Measurements from ENCODE around the gene ROR1. TPM values are rescaled to one million over a fixed set of nuclear protein-coding genes. Genes with fewer than 3 reads are reported as not detected.

Gene ROR1
- total and polyA plus RNA-seq, 2 donors (not counting 3 experiments of a cell fraction or from before 2014, with no cell fraction given) = 2.6 to 3.5 TPM

DNA sequence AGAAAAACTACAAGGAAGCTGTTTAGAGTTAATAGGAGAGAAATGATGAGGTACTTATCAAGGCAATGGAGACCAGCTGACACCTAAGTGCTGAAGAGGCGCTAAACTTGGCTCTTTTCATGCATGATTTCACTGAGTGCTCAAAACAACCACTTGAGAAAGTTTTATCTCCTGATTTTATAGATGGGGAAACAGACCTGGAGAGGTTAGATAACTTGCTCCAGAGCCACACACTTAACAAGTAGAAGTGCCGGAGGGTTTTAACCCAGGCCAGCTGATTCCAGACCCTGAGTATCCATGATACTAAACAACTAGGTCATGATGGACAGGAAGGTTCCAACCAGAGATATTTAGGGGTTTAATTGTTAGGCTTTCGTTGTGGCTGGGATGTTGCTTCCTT, 455.5 kb downstream of the ROR1 start:
- no peak for FAIRE-seq
- no peak overlapping the region for H3K4me3 ChIP-seq (replicated peaks in 1 of 3; ENCODE audit: insufficient read depth in 1 of 3, low read depth in 1 of 3, low read length in 3 of 3)
- no peaks in the 10 kb centered on the region for H3K79me2 ChIP-seq (ENCODE audit: control insufficient read depth, insufficient read depth, low read length)
- H2AFZ ChIP-seq (ENCODE audit: low read depth, low read length) = no peak overlapping the region
- no peak for DNase-seq (ENCODE audit: low read depth, low spot score)
- H3K4me1 ChIP-seq (ENCODE audit: control insufficient read depth, extremely low read depth, insufficient read depth, low read length) = no peaks in the 10 kb centered on the region
- H3K27me3 ChIP-seq (ENCODE audit: control insufficient read depth in 2 of 2, insufficient read depth in 2 of 2, low read length in 2 of 2) = peaks cover 0 to 6% of the 10 kb centered on the region in 2 experiments
- BruUV-seq (replicated peaks) = no TSS peak
- no peak overlapping the region for H3K4me2 ChIP-seq (ENCODE audit: insufficient read depth, low read length)
- H3K27ac ChIP-seq (ENCODE audit: insufficient read depth, low read depth, low read length) = no peak overlapping the region
- dilution Hi-C loops (cut with MboI; ENCODE audit: extremely low pct_ligation_motif_present, low sequenced_read_pairs) (loop anchor here (25.0 kb wide), 1 partner anchor 567 kb away; no protein-coding TSS in a partner anchor), intact Hi-C loops (cut with micrococcal nuclease) (no loop called here)
- no peaks in the 10 kb centered on the region for H3K9me1 ChIP-seq (replicated peaks; ENCODE audit: control insufficient read depth, extremely low read depth, insufficient read depth, low read length)
- no peaks in the 10 kb centered on the region for H3K9me3 ChIP-seq (replicated peaks; ENCODE audit: control insufficient read depth, insufficient read depth, low read length)
- TF ChIP-seq EZH2 (IDR thresholded peaks at IDR 0.05; ENCODE audit: borderline replicate concordance, low read depth, low read length, severe bottlenecking) = no peak
- no peak for TF ChIP-seq FOS (IDR thresholded peaks at IDR 0.05; ENCODE audit: borderline replicate concordance, insufficient read depth, low read length)
- TF ChIP-seq GATA2 (IDR thresholded peaks at IDR 0.05; ENCODE audit: insufficient read depth, insufficient read length, low read depth, low read length) = no peak
- TF ChIP-seq, protein P1, sequence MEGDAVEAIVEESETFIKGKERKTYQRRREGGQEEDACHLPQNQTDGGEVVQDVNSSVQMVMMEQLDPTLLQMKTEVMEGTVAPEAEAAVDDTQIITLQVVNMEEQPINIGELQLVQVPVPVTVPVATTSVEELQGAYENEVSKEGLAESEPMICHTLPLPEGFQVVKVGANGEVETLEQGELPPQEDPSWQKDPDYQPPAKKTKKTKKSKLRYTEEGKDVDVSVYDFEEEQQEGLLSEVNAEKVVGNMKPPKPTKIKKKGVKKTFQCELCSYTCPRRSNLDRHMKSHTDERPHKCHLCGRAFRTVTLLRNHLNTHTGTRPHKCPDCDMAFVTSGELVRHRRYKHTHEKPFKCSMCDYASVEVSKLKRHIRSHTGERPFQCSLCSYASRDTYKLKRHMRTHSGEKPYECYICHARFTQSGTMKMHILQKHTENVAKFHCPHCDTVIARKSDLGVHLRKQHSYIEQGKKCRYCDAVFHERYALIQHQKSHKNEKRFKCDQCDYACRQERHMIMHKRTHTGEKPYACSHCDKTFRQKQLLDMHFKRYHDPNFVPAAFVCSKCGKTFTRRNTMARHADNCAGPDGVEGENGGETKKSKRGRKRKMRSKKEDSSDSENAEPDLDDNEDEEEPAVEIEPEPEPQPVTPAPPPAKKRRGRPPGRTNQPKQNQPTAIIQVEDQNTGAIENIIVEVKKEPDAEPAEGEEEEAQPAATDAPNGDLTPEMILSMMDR (IDR thresholded peaks at IDR 0.05; ENCODE audit: extremely low read depth in 1 of 2, insufficient read depth in 1 of 2, low read depth in 1 of 2, low read length in 2 of 2) = no peak
- no peak for TF ChIP-seq MYC (IDR thresholded peaks at IDR 0.05; ENCODE audit: low read depth, low read length)
- TF ChIP-seq, protein P2, sequence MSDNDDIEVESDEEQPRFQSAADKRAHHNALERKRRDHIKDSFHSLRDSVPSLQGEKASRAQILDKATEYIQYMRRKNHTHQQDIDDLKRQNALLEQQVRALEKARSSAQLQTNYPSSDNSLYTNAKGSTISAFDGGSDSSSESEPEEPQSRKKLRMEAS (IDR thresholded peaks at IDR 0.05; ENCODE audit: insufficient read depth, insufficient read length) = no peak
- no peak for TF ChIP-seq POLR2AphosphoS5 (IDR thresholded peaks at IDR 0.05; ENCODE audit: insufficient read depth, low read depth, low read length)
- TF ChIP-seq POLR2A (IDR thresholded peaks at IDR 0.05; ENCODE audit: low read depth, low read length) = no peak
- no peak for TF ChIP-seq JUN (IDR thresholded peaks at IDR 0.05; ENCODE audit: borderline replicate concordance, insufficient read depth, insufficient read length, low read depth)
- no peaks in the 10 kb centered on the region for H3K36me3 ChIP-seq (ENCODE audit: control insufficient read depth in 2 of 2, extremely low read depth in 1 of 2, insufficient read depth in 2 of 2, low read length in 2 of 2)
- POLR2A ChIA-PET = no interaction called here
- CTCF ChIA-PET = interaction anchor here (1.5 kb wide), 2 partner anchors 537 to 555 kb away, joined by 5 read pairs; no protein-coding TSS in a partner anchor
- H3K9ac ChIP-seq (replicated peaks; ENCODE audit: extremely low read depth, insufficient read depth, low read length) = no peak overlapping the region
- H4K20me1 ChIP-seq (replicated peaks; ENCODE audit: control insufficient read depth, extremely low read depth, insufficient read depth, low read length) = no peaks in the 10 kb centered on the region

Small RNA genes within 50 kb of the gene (small RNA-seq; reads per million reads assigned to genes)
- gene RF00019 (ENCODE audit: insufficient read depth, insufficient read length, low read depth, low replicate concordance) (not detected), gene RNU6-809P (ENCODE audit: insufficient read depth, insufficient read length, low read depth, low replicate concordance) (not detected)

Other genes starting within 250 kb of the ROR1 start
- gene PGM1, start 180.6 kb upstream of the ROR1 start, total RNA-seq = 16.5 and 21.0 TPM in 2 replicates
- 7.3 and 9.3 TPM in 2 replicates for gene PGM1, start 180.6 kb upstream of the ROR1 start, polyA plus RNA-seq

Data from endothelial cell of umbilical vein (primary cell).